Gastrocnemius medialis (tissue), 4 donors: ENCODE results near the gene PRKAG2.

ENCODE experiments used
- CTCF ChIP-seq, 5 experiments: fragments of 450-650 bp in 3 of 5; fragments of 200-600 bp in 2 of 5; sonication (generic) in 2 of 5; IDR thresholded peaks in 4 of 5; conservative IDR thresholded peaks in 1 of 5; 1 replicate in 4 of 5; 2 replicates in 1 of 5; pipeline ENCODE4 v1.5.1; 2016 to 2019; ENCODE audit warnings: antibody characterized with exemption in 5 of 5, mild to moderate bottlenecking in 3 of 5, moderate library complexity in 3 of 5
- POLR2A ChIP-seq, 2 donors: fragments of 450-650 bp; IDR thresholded peaks; one replicate each; pipeline ENCODE4 v1.6.1; 2017; ENCODE audit warnings: antibody characterized with exemption in 2 of 2, mild to moderate bottlenecking in 2 of 2, moderate library complexity in 2 of 2

DNA sequence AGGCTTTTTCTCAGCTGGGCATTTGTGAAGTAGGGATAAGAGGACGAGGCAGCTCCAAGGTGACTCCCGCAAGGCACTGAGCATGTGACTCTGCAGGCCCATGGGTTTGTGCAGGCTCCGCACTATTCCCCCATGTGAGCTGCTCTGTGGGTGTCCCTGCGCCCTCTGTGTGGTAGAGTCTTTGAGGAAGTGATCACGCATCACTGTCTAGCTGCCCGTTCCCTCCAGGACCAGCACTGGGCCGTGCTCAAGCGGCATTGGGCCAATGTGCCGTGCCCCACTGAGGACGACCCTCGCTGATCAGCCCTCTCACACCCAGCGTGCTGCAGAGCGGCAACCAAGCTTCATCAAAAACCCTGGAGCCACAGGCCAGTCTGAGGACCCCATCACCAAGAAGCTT is 7.5 kb downstream of the PRKAG2 start:
- TF ChIP-seq CTCF (IDR thresholded peaks at IDR 0.05 in 4 of 5, conservative IDR thresholded peaks at IDR 0.05 in 1 of 5) (no peak), POLR2A (IDR thresholded peaks at IDR 0.05) (no peak)
